ENCODE results near the gene ATP8A1. TPM values are rescaled to one million over a fixed set of nuclear protein-coding genes. Genes with fewer than 3 reads are reported as not detected.

ATP8A1 gene
- total and polyA plus RNA-seq, 4 donors: 0.65 to 15.9 (median 5.9) TPM

DNA sequence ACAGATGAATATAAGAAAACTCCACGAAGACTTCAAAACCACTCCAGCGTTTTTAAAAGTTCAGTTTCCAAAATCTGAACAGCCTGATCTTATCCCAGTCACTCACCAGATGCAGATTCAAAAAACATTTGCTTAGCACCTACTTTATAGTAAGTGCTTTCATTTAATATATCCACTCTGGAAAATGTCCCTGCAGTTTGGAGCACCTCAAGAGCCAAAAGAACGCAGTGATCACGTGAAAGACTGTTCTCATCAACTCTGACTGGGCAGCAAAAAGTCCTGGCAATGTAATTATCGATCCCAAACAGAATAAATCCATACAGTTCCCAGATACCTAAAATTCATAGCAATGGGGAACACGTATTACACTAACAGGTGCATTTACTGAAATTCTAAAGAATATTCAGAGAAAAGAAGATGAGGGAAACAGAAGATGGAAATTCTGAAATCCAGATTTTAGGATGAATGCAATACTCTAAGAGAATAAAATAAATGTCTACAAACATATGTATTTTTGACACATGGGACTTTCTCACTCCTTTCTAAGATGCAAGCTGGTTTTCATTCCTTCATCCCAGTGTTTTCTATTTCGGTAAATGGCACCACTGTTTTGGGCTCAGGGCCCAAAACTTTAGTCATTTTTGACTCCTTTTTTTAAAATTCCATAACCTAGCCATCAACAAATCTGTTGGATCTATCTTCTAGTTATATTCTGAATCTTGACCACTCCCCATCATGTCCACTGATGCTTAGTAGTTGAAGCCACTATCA is 13.9 kb downstream of the ATP8A1 start:
- no peaks in the 10 kb centered on the region for H3K36me3 ChIP-seq (ENCODE audit: control insufficient read depth in 4 of 4, insufficient read depth in 3 of 4, low read depth in 1 of 4, low read length in 3 of 4)
- no peak overlapping the region for H3K4me3 ChIP-seq (ENCODE audit: low read depth in 1 of 3, low read length in 3 of 3)
- WGBS: 93% methylated on average over 7 of the region's 7 CpGs
- DNase-seq (ENCODE audit: low spot score): no peak
- no peak for TF ChIP-seq HNF4A (conservative IDR thresholded peaks at IDR 0.05)
- H3K9ac ChIP-seq (ENCODE audit: low read depth in 1 of 2, low read length in 2 of 2): no peak overlapping the region
- no peaks in the 10 kb centered on the region for H3K27me3 ChIP-seq (ENCODE audit: control insufficient read depth in 4 of 4, insufficient read depth in 4 of 4, low read length in 3 of 4)
- H3K4me1 ChIP-seq (ENCODE audit: control insufficient read depth in 4 of 4, insufficient read depth in 4 of 4, low read length in 3 of 4): no peaks in the 10 kb centered on the region
- H3K9me3 ChIP-seq (ENCODE audit: control insufficient read depth in 4 of 4, low read length in 3 of 4): no peaks in the 10 kb centered on the region
- no peak overlapping the region for H3K27ac ChIP-seq (ENCODE audit: low read depth in 1 of 2, low read length in 2 of 2)

DNA sequence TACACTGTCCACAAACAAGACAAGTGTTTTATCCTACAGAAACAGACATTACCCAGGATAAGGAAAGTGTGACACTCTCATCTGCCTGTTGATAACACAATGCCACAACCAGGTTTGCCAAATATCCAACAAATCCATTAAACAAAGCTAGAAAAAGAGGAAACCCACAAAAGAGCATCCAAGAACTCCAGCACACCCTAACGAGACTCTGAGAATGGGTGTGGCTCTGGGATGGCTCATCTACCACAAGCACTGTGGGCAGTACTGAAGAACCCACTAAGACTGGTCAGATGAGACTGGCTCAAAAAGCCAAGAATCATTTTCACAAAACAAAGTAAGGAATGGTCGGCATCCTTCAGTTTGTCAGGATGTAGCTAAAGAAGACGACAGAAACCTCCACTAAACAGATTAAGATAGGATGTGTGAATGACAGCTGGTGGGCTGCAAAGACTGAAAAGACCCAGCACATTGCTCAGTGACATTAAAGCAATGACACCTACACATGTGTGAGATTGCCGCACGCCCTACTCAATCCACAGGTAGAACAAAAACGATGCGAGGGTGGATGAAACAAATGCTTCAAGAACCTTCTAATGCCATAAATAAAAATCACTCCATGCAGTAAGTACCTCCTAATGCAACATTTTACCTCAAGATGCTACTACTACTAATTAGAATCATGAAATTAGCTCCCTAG is 14.7 kb downstream of the ATP8A1 start:
- H3K9me3 ChIP-seq (ENCODE audit: control insufficient read depth in 4 of 4, low read length in 3 of 4): no peaks in the 10 kb centered on the region
- H3K36me3 ChIP-seq (ENCODE audit: control insufficient read depth in 4 of 4, insufficient read depth in 3 of 4, low read depth in 1 of 4, low read length in 3 of 4): no peaks in the 10 kb centered on the region
- no peak for DNase-seq (ENCODE audit: low spot score)
- no peak overlapping the region for H3K27ac ChIP-seq (ENCODE audit: low read depth in 1 of 2, low read length in 2 of 2)
- no peak overlapping the region for H3K9ac ChIP-seq (ENCODE audit: low read depth in 1 of 2, low read length in 2 of 2)
- no peak overlapping the region for H3K4me3 ChIP-seq (ENCODE audit: low read depth in 1 of 3, low read length in 3 of 3)
- 86% methylated on average over 7 of the region's 7 CpGs for WGBS
- no peaks in the 10 kb centered on the region for H3K27me3 ChIP-seq (ENCODE audit: control insufficient read depth in 4 of 4, insufficient read depth in 4 of 4, low read length in 3 of 4)
- TF ChIP-seq, protein P1, sequence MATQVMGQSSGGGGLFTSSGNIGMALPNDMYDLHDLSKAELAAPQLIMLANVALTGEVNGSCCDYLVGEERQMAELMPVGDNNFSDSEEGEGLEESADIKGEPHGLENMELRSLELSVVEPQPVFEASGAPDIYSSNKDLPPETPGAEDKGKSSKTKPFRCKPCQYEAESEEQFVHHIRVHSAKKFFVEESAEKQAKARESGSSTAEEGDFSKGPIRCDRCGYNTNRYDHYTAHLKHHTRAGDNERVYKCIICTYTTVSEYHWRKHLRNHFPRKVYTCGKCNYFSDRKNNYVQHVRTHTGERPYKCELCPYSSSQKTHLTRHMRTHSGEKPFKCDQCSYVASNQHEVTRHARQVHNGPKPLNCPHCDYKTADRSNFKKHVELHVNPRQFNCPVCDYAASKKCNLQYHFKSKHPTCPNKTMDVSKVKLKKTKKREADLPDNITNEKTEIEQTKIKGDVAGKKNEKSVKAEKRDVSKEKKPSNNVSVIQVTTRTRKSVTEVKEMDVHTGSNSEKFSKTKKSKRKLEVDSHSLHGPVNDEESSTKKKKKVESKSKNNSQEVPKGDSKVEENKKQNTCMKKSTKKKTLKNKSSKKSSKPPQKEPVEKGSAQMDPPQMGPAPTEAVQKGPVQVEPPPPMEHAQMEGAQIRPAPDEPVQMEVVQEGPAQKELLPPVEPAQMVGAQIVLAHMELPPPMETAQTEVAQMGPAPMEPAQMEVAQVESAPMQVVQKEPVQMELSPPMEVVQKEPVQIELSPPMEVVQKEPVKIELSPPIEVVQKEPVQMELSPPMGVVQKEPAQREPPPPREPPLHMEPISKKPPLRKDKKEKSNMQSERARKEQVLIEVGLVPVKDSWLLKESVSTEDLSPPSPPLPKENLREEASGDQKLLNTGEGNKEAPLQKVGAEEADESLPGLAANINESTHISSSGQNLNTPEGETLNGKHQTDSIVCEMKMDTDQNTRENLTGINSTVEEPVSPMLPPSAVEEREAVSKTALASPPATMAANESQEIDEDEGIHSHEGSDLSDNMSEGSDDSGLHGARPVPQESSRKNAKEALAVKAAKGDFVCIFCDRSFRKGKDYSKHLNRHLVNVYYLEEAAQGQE (IDR thresholded peaks at IDR 0.05): no peak
- no peak for TF ChIP-seq EGR1 (IDR thresholded peaks at IDR 0.05; ENCODE audit: low read depth in 2 of 2)
- TF ChIP-seq, protein P2, sequence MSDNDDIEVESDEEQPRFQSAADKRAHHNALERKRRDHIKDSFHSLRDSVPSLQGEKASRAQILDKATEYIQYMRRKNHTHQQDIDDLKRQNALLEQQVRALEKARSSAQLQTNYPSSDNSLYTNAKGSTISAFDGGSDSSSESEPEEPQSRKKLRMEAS (IDR thresholded peaks at IDR 0.05): no peak
- no peak for TF ChIP-seq JUND (IDR thresholded peaks at IDR 0.05)
- TF ChIP-seq, protein P3, sequence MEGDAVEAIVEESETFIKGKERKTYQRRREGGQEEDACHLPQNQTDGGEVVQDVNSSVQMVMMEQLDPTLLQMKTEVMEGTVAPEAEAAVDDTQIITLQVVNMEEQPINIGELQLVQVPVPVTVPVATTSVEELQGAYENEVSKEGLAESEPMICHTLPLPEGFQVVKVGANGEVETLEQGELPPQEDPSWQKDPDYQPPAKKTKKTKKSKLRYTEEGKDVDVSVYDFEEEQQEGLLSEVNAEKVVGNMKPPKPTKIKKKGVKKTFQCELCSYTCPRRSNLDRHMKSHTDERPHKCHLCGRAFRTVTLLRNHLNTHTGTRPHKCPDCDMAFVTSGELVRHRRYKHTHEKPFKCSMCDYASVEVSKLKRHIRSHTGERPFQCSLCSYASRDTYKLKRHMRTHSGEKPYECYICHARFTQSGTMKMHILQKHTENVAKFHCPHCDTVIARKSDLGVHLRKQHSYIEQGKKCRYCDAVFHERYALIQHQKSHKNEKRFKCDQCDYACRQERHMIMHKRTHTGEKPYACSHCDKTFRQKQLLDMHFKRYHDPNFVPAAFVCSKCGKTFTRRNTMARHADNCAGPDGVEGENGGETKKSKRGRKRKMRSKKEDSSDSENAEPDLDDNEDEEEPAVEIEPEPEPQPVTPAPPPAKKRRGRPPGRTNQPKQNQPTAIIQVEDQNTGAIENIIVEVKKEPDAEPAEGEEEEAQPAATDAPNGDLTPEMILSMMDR (IDR thresholded peaks at IDR 0.05; ENCODE audit: low read depth, low read length, missing input control): no peak
- TF ChIP-seq YY1 (IDR thresholded peaks at IDR 0.05): no peak
- TF ChIP-seq HNF4G (IDR thresholded peaks at IDR 0.05): no peak
- TF ChIP-seq, protein P4, sequence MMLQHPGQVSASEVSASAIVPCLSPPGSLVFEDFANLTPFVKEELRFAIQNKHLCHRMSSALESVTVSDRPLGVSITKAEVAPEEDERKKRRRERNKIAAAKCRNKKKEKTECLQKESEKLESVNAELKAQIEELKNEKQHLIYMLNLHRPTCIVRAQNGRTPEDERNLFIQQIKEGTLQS (IDR thresholded peaks at IDR 0.05): no peak
- no peak for TF ChIP-seq FOXA1 (IDR thresholded peaks at IDR 0.05)
- TF ChIP-seq SP1 (IDR thresholded peaks at IDR 0.05): no peak
- TF ChIP-seq TAF1 (conservative IDR thresholded peaks at IDR 0.05): no peak
- no peak for TF ChIP-seq NR2F2 (IDR thresholded peaks at IDR 0.05)
- no peak for TF ChIP-seq GABPA (IDR thresholded peaks at IDR 0.05 in 1 of 2, conservative IDR thresholded peaks at IDR 0.05 in 1 of 2)
- TF ChIP-seq HNF4A (conservative IDR thresholded peaks at IDR 0.05): no peak
- TF ChIP-seq RXRA (IDR thresholded peaks at IDR 0.05): no peak
- no peak for TF ChIP-seq RAD21 (IDR thresholded peaks at IDR 0.05)
- H3K4me1 ChIP-seq (ENCODE audit: control insufficient read depth in 4 of 4, insufficient read depth in 4 of 4, low read length in 3 of 4): no peaks in the 10 kb centered on the region
